HG03342 (cell line): ENCODE results near the gene MSI2.

Source experiments
- ATAC-seq: cut with Tn5 transposase; IDR thresholded peaks from one replicate; pipeline ENCODE4 v1.9.1; 2021; ENCODE audit warnings: mild to moderate bottlenecking, moderate library complexity; ENCODE audit not compliant: unreplicated experiment

MSI2 gene

DNA sequence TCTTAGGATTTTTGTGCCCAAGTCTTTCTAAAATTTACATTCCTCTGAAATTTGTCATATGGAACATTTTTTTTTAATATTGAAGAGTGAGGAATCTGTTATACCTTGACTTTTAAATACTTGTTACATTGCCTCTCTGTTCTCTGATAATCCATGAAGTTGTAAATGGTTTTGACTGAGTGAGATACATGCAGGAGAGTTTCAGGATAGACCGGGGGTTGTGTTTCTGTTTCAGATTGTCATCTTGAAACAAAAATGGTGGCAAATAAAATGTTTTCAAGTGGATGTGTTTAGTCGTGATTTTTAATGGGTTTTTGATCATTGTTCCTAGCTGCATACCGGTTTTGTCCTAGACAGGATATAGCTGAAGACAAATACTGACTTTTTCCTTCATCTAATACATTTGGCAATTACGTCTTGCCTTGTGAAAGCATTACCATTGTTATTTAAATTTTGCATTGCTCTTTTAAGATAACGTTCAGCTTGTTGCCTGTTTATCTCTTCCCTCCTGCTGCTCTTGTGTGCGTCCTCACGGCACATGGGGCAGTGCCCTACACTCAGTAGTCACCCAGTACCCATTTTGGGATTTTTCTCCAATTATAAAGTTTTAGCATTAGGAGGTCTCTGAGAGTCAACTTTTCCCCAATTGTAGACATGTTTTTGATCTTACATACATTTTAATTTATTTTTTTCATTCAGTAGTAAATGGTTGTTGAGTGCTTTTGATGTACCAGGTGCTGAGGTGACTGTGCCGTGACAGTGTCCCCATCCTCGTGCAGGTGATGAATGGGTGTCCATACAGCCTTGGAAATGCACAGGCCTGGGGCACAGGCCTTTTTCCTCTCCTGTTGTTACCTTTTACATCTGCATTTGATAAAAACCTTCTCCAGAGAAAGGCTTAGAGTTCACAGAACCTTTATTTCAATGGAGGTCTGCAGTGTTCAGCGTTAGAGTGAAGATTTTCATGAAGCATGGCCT is 169.9 kb downstream of the MSI2 start:
- no peak for ATAC-seq

DNA sequence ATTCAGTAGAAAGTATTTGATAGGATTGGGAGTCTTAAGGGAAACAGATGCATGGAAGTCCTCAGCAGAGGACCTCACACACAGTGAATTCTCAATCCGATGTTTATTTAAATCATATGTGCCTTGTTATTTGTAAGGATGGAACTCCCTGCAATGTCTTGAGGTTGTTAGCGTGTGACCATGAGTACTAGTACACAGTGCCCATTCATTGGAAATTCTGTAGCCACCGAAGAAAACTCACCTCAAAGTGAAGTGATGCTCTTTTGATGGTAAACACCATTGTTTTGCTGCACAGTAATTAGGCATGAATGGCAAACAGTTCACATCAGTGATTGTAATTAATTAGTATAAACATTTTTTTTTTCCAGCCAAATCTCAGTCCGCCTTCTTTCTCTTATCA is 173.6 kb downstream of the MSI2 start:
- no peak for ATAC-seq

DNA sequence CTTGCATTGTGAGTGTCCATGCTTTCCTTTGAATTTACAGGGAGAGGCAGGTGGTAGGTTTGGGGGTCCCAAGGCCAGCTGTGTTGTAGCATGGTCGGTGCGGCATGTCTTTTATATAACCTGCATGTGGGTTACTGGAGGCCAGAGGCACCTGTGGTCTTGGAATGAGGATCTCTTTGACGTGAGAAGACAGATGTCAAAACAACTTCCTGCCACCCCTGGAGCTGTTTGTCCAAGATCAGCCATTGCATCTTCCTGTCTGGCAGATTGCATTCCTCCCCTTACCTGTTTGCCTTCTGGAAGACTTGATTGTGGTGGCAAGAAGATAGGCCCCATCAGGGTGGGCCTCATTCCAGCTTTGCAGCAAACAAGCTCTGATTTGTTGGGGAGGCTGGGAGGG is 175.1 kb downstream of the MSI2 start:
- no peak for ATAC-seq

DNA sequence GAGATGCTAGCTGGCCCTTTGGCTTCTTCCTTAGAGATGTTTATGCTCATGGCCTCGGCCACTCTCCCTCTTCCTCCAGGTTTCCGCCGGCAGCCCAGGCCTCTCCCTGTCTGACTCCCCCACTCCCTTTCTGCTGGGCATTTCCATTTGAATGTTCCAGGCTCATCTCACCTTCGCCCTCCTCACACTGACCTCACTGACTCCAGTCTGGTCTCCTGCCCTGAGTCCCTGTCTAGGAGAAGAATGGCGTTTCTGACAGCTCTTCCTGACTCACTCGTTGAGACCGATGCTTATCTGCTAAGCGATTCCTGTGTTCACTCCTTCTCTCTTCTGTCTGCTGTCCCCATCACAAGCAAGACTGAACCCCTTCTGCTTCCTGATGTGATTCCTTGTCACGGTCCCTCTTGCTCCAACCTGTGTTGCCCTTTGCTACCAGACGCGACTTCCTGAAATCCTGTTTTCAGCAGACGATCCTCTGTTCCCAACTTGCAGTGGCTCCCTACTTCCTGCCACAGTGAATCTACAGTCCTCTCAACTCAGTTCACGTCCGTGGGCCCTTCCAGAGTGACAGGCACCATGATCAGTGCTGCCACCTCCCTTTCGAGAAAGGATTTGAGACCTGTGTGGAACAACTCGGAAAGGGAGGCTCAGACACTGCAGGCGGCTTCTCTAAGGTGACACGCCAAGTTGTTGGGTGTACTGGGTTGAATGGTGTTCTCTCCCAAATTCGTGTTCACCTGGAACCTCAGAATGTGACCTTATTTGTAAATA is 176.4 kb downstream of the MSI2 start:
- ATAC-seq, result no peak

DNA sequence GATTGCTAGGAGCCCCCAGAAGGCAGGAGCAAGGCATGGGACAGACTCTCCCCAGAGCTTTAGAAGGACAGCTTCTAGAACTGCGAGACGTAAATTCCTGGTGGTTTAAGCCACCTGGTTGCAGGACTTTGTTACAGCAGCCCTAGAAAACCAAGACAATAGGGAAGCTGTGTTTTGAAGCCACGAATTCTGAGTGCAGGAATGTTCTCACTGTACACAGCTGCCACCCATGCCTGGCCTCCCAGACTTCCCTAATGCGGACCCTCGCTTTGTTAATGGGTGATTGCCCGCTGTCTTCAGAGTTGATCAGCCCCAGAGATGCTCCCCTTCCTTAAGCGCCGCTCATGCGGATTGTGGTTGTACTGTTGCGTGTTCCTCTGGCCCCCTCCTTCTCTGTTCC is 177.1 kb downstream of the MSI2 start:
- ATAC-seq, result no peak

DNA sequence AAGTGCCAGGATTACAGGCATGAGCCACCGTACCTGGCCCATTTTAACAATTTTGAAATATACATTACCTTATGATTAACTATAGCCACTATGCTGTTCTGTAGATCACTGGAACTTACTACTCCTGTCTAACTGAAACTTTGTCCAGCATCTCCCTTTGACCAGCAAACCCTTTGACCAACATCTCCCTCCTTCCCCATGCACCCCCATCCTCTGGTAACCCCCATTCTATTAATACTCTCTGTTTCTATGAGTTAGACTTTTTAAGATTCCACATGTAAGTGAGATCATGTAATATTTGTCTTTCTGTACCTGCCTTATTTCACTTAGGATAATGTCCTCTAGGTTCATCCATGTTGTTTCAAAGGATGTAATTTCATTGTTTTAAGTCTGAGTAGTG is 178.0 kb downstream of the MSI2 start:
- no peak for ATAC-seq

DNA sequence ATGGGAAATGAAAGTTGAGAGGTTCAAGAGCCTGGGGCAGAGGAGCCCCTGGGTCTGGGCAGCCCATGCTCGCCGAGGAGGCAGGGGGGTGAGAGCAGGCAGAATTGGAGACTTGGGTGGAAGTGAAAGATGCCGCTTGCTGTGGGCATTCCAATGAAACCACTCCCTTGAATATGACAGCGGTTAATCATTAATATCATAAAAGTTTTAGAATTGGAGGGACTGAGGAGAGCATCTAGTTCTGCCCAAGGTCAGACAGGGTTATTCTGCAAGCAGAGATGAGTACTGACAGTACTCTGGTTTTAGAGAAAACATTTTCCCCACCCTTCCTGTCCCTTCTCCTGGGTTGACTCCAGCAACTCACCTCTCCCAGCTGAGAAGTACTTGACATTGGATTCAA is 180.2 kb downstream of the MSI2 start:
- ATAC-seq, result no peak

DNA sequence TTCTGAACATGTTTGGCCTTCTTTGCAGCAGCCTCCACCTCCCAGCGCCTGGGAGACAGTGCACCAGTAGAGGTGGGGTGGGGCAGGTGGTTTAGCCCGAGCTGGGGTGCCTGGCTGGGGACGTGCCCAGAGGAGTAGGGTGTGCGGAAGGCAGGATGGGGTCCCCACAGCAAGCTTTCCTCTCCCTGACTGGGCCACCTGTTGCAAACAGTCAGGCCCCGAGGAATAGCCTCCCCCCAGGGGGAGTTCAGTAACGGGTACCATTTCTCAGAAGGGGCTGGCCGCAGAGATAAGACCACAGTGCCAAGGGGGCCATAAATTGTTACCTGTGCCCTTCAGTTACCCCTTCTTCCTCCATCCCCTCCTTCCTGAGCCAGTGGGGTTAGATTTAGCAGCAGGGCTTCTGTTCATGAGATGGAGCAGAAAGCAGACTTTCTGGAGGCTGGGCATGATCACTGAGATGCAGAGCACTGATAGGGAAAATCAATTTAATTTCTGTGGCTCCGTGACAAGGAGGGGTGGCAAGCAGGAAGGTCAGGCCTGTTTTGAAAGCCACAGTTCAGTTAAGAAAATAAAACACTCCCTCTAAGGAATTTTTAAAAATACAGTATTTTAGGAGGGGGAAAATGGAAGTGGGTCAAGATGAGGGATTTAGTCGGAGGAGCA is 181.9 kb downstream of the MSI2 start:
- no peak for ATAC-seq

DNA sequence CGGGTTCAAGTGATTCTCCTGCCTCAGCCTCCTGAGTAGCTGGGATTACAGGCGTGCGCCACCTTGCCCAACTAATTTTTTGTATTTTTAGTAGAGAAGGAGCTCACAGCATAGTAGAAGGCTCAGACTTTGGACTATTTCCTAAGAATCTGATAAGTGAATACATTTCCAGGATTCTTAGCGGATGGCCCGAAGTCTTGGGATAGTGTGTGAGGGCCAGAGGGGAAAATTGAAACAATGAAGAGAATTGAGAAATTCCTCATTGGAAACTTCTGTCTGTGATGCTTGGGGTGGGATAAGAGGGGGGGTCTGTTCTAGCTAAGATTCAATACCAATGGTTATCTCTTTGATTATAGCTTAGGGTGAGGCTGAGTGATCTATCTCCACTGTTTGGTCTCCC is 183.3 kb downstream of the MSI2 start:
- no peak for ATAC-seq

DNA sequence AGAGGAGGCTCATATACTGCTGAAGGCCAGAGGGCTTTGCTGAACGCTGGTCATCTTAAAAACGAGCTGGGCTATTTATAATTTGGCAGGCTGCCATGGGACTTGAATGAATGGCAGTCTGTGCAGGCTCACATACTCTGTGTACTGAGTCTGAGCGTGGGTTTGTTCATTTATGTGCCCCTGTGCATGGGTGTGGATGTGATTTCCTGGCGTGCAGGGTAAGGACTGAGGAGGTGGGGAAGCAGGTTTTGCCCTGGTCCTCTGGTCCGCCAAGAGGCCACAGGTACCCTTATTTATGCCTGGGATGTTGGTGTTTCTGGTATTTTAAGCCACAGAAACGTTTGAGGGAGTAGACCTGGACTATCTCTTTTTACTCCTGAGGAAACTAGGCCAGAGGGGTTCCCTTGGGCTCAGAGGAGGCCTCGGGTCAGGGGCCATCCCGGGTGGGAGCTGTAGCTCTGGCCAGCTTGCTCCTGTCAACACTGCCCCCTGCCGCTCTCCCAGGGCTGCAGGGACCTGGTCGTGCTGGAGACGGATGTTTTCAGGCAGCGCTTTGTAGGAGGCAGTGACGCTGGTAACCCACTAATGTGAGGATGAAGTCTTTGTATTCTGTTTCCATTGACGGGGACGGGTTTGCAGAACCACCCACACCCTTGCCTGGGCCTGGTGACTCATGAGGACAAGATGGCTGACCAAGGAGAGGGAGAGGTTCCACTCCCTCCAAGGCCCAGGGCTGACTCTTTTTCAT is 184.4 kb downstream of the MSI2 start:
- peak; percentile 39 for ATAC-seq

DNA sequence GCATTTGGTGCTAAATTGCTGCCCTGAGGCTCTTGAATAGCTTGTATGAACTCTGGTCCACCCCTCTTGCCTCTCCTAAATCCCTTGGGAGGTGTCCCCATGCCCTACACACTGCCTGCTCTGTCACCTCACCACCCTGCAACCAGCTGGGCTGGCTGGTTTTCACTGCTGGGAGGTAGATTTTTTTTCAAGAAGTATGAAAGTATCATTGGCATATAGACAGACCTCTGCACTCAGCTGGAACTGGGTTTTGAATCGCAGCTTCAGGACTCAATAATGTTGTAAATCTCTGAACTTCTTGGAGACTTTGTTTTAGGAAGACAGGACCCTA is 184.9 kb downstream of the MSI2 start:
- ATAC-seq, result peak; percentile 23

DNA sequence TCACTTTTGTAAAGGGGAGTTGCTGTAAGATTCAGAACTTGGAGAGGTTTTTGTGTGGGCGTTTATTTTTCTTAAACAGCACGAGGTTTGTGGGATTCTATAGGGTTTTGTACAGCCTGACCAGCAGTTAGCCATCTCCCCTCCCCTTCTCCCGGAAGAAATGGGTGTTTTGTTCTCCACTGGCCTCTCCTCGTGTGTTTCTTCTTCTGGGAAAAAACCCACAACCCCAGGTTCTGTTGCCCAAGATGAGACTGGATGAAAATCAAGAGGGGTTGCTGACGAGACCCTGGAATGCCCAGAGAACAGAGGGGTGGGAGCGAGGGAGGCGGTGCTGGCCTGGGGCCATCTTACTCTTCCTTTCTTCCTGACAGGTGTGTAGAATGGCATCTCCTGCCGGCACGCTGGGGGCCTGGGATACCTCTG is 186.1 kb downstream of the MSI2 start:
- ATAC-seq, result no peak

DNA sequence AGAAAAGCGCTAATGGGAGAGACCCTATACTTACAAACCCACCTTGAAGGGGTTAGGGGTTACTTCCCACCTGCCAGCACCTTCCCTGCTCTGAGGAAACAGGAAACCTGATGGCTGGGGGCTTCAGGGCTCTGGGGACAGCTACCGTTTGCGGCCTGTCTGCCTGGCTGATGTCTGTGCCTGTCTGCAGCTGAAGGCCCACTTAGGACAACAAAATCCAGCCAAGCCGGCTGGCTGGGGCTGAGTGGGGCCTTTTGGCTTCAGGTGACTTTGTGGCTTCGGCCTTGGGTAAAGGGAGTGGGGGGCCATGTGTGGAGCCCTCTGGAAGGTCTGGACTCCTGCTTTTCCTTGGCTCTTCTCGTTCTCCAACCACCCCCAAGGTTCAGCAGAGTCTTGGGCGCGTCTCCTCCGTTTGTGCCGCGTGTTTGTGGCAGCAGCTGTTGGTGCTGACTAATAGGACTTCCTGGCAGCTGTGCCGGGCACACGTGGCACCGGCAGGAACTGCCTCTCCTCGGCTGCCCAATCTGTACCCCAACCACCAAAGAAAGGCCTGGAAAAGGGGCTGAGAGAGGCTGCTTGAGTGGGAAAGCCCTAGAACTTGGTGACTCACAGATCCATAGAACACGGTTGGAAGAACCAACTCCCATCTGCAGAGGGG is 186.7 kb downstream of the MSI2 start:
- no peak for ATAC-seq

DNA sequence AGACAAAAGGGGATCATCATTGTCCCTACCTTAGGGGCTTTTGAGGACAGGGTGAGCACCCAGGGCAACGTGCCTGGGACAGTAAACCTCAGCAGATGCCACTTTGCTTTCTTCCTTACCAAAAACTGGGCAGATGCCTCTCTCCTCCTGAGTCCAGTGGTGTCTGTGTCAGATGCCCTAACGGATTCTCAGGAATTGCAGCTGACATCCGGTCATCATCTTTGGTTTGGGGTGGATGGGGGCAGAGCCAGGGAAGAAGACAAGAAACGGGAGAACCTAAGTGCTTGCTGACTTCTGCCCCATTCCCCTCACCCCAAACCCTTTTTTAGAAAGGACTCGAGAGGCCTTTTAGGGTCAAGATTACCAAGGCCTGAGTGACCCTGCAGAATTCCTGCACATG is 187.5 kb downstream of the MSI2 start:
- no peak for ATAC-seq

DNA sequence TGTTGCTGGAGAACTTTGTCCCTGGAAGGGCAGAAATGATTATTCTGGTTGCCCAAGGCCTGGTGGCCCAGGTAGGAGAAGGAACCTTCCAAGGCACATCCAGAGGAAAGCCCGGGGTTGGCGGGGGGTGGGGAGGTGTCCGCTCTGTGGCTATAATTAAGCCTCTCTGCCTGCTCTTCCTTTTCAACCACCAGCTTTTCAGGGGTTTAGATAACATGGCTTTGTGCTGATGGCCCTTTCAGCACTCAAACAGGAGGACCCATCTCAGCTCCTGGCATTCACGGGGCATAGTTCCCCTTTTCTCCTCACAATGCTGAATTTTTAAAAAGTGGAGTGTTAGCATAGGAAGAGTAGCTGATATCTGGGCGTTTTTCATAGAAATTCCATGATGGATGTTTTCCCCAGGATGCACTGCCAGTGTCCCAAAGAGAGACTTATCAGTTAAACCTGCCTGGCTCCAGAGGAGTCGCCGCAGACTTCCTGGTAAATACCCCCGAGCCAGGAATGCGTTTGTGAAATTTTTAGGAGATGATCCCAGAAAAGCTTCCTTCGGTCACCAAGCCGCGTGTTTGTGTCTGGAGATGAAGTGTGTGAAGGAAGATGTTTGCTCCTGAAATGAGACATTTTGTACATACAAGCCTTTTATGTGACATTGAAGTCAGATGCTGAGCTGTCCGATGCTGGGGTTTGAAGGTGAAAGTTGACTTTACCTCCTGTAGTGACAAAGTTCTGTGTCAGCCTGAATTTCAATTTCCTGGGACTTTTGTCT is 188.5 kb downstream of the MSI2 start:
- ATAC-seq, result no peak

DNA sequence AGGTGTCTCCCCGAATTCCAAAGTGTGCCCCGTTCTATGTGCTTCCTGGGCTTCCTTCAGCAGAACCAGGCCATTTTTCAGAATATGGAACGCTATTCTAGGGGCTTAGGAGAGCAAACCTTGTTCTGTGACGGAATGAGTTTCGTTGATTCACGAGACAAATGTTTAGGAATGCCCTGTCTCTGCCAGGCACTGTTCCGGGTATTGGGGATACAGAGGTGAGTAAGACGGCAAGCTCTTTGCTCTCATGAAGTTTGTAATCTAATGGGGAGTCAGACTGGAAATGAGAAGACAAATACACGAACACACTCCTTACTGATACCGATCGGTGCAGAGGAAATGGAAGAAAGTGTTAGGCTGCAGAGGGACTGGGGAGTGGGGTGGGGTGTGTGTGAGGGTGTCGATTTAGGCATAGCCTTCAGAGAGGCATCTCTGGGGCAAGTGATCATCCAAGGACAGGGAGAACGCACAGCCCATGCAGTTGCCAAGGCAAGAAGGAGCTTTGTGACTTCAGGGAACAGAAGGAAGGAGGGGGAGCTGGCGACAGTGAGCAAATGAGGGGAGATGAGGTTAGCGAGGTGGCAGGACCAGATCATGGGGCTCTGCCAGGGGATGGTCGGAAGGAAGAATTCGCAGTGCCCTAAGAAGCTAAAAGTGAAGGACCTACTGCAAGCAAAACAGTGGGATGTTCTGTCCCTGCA is 189.6 kb downstream of the MSI2 start:
- no peak for ATAC-seq

DNA sequence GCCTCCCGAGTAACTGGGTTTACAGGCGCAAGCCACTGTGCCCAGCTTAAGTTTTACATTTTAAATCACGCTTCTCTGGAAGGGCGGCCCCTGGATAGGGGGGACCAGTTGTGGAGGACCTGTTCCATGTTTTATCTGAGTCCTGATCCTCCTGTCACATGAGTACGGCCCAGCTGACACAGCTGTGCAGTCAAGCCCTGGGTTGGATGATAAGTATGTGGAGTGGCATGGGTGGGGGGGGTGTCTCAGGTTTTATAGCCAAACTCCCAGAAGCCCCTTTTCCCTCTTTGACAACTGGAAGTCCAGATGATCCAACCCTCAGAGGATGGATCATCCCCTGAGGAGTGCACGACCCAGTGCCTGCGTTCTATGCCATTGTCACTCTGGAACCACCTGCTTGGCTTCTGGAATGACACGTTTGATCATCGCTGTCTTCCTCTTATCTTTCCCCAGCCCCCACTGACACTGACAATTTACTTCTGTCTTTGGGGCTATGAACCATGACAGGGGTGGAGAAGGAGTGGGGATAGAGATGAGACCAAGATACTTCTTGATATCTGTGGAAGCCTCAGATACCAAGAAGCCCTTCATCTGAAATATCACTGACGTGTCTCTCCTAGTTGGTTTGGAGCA is 191.2 kb downstream of the MSI2 start:
- ATAC-seq, result no peak

DNA sequence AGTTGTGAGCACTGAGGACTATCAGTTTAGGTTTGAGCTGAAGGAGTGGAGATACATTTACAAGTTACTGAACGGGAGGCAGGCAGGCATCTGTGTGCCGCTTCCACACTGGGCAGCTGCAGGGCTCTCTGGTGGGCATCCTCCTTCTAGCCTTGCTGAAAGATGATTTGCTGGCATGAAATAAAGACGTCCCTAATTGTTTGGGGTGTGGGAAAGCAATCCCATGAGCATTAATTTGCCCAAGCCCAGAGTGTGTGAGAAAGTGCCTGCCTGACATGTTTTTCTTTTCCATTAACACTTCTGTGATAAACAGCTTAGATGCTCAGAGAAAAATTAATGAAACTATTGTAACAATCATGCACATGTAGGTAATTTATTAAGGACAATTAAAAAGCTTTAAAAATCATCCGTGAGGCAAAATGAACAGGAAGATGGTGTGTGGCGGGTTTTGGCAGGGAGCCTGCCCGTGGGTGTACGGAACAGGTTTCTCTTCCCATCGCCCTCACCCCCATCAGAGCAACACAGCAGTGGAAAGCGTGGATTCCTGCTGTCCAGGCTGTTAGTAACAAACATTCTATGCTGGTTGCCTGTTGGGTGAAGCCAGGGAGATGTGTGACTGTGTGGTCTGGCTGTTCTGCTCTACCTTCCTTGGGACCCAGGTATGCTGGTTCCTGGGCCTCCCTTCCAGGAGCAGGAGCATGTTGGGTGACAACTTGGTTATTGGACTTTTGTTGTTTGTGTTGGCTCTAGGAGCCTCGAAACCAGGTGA is 191.9 kb downstream of the MSI2 start:
- no peak for ATAC-seq
